MV-4-11 (cell line): Measurements from ENCODE around the gene GRIN2B.

Experiments used
- DNase-seq: peaks from one replicate; lab custom pipeline; 2025; lab: John Stamatoyannopoulos, UW

Gene GRIN2B

GRCh38 chr12:13981296-13981962, at the start of gene GRIN2B:
GRIN2B (minus strand) TSS chr12:13981602; CDS start chr12:13866208, 115,394 bp downstream.
- no peak for DNase-seq

GRCh38 chr12:14026537-14026936, 45.1 kb upstream of the GRIN2B start:
- DNase-seq, result no peak

GRCh38 chr12:14024591-14024990, 43.2 kb upstream of the GRIN2B start:
- no peak for DNase-seq

- DNase-seq, result no peak
Observed at GRCh38 chr12:14018080-14018479, 36.7 kb upstream of the GRIN2B start.

GRCh38 chr12:14010989-14011388, 29.6 kb upstream of the GRIN2B start:
- no peak for DNase-seq

GRCh38 chr12:14007639-14008038, 26.2 kb upstream of the GRIN2B start:
- no peak for DNase-seq

GRCh38 chr12:13992585-13992984, 11.2 kb upstream of the GRIN2B start:
- DNase-seq, result no peak

GRCh38 chr12:13992106-13992505, 10.7 kb upstream of the GRIN2B start:
- DNase-seq, result no peak

- no peak for DNase-seq
Observed at GRCh38 chr12:13986031-13986430, 4.6 kb upstream of the GRIN2B start.

- DNase-seq, result no peak
Observed at GRCh38 chr12:13981990-13982389, 588 bp upstream of the GRIN2B start.

GRCh38 chr12:13980538-13981295, 685 bp downstream of the GRIN2B start:
- DNase-seq, result no peak

GRCh38 chr12:13979772-13980378, 1.5 kb downstream of the GRIN2B start:
- DNase-seq, result no peak

GRCh38 chr12:13978876-13979275, 2.5 kb downstream of the GRIN2B start:
- DNase-seq, result no peak

- DNase-seq, result no peak
Observed at GRCh38 chr12:13976880-13977279, 4.5 kb downstream of the GRIN2B start.

GRCh38 chr12:13976028-13976584, 5.3 kb downstream of the GRIN2B start:
- no peak for DNase-seq

GRCh38 chr12:13973996-13974395, 7.4 kb downstream of the GRIN2B start:
- DNase-seq, result no peak

- no peak for DNase-seq
Observed at GRCh38 chr12:13970803-13971202, 10.6 kb downstream of the GRIN2B start.

GRCh38 chr12:13968281-13968680, 13.1 kb downstream of the GRIN2B start:
- DNase-seq, result no peak

- no peak for DNase-seq
Observed at GRCh38 chr12:13964666-13965065, 16.7 kb downstream of the GRIN2B start.

GRCh38 chr12:13962699-13963098, 18.7 kb downstream of the GRIN2B start:
- DNase-seq, result no peak

- no peak for DNase-seq
Observed at GRCh38 chr12:13961971-13962370, 19.4 kb downstream of the GRIN2B start.

GRCh38 chr12:13959131-13959723, 22.2 kb downstream of the GRIN2B start:
- DNase-seq, result no peak
